GM18519 (cell line): ENCODE measurements around the gene ITGA3.
A peak's percentile ranks its signal among the peaks of the same experiment; 100 is the strongest.

Experiments used
- ATAC-seq: cut with Tn5 transposase; IDR thresholded peaks from one replicate; pipeline ENCODE4 v1.9.1; 2021; ENCODE audit warnings: mild to moderate bottlenecking, moderate library complexity; ENCODE audit not compliant: unreplicated experiment, low FRiP score

ITGA3 gene

DNA sequence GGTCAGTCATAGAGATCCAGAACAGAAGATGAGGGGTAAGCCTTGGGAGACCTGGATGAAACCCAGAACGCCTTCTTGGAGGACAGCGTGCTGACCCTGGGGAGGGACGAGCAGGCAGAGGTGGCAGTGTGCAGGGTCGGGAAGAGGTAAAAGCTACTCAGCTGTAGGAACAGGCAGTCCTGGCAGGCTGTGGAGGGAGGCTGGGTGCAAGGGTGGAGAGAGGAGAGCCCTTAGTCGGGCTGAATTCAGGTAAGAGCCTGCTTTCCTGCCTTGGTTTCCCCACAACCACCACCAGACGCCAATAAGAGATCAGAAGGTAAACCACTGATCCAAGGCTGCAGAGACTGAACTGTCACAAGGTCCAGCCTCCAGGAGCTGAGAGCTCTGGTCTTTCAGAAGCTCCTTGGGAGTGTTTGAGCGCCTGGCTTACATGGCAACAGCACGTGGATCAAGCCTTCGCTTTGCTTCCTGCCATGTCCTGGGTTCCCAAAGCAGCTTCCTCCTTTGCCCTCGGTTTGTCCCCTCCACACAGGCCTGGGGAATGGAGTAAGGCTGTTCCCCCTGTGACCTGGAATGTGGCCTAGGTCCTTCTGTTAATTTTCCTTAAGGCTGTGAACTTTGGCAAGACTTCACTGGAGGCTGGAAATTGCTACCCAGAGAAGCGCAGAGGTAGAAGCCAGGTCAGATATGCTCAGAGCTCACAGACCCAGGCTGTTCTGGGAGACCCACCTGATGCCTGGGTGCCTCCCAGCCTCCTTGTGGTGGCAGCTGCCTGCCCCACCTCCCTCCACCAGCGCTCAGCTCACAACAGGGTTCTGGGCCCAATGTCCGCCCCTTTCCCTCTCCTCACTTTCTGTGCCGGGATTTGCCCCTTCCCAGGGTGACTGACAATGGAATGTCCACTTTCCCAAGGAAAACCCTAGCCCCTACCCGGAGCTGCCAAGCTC is 35.3 kb downstream of the ITGA3 start:
- ATAC-seq, result no peak

DNA sequence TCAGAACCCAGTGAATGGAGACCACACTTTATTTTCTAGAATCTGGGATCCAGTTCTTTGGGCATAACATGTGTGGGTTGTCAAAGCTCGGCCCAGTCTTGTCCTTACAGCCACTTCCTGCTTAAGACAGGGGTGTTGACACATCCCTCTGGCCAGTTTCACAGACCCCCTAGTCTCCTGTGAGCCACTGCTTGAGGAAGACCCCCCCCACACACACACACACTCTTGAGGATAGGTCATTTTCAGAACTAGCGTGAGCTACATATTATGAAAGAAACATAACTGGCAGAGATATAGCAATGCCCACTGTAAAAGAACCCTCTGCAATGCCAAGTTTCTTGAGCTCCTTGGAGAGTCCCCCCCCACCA is 36.0 kb downstream of the ITGA3 start:
- no peak for ATAC-seq

DNA sequence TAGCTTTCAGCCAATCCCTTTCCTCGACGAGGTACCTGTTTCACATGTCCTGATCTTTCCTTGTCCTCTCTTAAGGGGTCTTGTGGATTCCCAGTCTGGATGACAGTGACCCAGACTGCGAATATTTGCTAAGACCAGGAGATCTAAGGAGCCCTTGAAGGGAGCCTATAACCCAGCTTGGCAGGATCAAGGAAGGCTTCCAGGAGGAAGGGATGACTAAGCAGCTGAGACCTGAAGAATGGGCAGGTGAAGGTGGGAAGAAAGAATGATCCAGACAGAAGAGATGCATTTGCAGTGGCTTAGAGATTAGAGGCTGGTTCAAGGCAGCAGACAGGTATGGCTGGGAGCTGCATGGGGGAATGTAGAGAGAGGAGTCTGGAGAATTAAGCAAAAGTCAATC is 37.3 kb downstream of the ITGA3 start:
- ATAC-seq, result no peak

DNA sequence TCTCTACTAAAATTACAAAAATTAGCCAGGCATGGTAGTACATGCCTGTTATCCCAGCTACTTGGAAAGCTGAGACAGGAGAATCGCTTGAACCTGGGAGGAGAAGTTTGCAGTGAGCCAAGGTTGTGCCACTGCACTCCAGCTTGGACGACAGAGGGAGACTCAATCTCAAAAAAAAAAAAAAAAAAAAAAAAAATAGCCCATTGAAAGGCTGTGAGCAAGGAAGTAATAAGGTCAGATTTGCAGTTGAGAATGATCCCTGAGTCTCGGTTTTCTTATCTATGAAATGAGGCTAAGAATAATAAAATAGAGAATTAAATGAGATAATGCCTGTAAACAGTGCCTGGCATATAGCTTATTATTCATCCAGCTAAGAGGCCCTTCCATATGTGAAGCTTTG is 37.9 kb downstream of the ITGA3 start:
- ATAC-seq, result no peak

DNA sequence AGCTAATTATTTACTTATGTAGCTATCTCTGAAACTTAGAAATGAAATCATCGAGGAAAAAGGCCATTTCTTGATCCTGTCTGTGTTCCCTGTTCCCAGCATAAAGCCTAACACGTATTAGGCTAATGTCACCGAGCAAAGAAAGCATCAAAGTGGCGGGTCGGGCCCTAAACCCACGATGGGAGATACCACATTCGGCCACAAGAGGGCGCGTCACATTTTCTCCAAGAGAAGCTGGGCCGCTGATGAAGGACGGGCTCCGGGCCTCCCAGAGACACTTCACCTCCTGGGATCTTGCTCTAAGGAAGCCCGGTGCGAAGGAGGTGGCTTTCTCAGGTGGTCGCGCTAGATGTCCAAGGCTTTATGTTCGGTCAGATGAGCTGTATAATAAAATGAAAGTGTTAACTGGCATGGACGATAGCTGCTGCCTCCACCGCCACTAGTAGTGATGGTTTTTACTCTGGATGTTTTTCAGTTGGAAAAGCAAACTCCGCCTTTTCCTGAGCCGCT is 38.4 kb downstream of the ITGA3 start:
- ATAC-seq, result no peak

DNA sequence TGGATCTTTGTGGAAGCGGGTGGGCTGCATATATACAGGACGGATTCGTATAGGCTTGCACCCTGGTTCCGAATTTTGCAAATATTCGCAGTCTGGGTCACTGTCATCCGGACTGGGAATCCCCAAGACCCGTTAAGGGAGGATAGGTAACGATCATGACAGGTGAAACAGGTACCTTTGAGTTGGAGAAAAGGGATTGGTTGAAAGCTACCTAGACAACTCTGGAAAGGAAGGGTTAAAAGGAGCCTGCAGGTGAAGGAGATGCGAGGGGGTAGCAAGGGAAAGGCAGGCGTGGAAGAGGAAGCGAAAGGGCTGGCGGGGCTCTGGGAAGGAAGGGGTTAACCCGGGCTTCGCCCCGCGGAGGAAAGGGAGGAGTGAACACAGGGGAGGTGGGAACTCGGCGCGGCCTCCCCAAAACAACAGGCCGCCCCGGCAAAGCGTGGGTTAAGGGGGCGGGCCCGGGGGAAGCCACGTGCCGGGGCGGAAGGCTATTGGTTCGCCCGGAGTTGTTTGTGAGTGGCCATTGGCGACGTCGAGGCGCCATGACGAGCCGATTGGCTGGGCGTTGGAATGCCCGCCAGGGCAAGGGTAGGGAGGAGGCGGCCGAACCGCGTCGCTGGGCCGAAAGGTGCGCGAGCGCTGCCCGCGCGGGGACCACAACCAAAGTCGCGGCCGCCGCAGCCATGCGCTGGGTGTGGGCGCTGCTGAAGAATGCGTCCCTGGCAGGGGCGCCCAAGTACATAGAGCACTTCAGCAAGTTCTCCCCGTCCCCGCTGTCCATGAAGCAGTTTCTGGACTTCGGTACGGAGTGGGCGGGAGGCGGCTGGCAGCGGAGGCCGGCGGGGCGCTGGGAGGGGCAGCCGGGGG is 39.1 kb downstream of the ITGA3 start, which contains the start of gene PDK2:
Gene PDK2 (plus strand): TSS at position 599 of the 867 bp plus-strand sequence. CDS start 85 bp downstream, at position 684.
- ATAC-seq, result peak; percentile 65

DNA sequence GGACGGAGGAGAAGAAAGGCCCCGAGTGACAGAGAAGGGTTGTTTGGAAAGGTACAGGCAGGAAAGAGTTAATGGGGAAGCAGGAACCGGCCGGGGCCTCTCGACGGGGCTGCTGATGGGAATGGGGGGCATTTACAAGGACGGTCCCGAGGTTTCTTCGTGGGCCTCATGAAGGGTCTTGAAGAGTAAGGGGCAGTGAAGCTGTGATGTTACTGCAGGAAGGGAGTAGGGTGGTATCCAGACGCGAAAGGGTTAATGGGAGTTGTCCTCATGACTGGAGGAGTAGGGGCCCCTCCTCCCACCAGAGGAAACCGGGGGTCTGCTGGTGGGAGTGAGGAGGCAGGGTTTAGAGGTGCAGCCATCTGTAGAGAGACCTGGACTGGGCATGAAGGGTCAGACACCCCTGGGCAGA is 39.7 kb downstream of the ITGA3 start:
- ATAC-seq, result no peak

DNA sequence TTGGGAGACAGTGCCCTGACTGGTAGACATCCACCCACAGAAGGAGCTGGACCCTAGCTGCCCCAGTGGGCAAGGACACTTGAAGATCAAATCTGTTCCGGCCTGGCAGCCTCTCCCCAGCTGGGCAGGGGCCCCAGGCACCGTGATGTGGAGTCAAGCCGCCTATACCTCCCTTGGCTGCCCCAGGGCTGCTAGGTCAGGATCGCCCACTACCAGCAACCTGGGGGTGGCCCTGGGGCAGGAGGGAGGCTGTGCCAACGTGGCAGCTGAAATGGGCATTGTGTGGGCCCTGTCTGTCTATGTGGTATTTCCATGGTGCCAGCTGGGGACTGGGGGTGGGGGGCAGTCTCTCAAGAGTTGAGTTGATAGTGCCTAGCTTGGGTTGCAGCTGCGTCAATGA is 40.2 kb downstream of the ITGA3 start:
- ATAC-seq, result no peak

DNA sequence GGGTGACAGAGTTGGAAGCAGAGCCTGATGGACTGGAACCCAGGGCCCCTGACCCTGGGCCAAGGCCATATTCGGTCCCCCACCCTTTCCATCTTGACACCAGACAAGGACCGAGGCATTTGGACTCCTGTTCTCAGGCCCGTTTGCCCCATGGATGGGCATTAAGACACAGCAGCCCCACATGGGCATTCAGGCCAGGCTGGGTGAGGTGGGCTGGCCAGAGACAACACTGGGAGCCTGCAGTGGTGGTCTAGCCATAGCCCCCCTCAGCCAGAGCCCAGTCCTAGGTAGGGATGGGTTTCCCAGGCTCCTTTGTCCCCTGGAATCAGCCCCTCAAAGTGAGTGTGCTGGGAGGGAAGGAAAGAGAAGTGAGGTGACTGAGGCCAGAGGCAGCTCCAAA is 40.8 kb downstream of the ITGA3 start:
- no peak for ATAC-seq

DNA sequence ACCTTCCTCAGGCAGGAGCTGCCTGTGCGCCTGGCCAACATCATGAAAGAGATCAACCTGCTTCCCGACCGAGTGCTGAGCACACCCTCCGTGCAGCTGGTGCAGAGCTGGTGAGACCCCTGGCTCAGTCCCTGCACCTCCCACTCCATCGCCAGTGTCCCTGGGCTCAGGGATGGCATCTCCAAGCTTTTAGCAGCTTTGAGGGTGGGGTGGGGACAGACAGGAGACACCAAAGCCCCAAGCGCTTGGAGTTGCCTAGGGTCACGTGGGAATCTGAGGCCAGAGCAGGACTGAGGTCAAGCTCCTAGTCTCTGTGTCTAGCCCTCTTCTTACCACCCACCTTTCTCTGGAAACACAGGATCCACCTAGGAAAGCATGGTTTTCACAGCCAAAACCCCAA is 41.5 kb downstream of the ITGA3 start:
- no peak for ATAC-seq

DNA sequence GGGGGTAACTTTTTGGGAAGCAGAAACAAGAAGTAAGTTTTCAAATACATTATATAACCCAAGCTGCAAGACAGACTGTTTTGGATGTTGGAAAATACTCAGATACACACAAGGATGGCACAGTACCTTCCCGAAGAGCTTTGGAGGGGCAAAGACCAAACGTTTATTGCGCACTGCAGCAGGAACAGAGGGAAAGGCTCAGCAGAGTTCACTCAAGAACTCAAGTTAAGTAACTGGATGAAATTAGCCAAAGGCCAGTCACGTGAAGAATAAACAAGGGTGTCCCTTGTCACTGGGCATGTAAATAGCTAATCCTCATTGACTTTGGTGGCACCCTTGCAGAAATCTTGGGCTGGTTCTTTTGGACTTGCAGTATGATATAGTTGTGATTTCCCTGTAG is 42.0 kb downstream of the ITGA3 start:
- no peak for ATAC-seq

DNA sequence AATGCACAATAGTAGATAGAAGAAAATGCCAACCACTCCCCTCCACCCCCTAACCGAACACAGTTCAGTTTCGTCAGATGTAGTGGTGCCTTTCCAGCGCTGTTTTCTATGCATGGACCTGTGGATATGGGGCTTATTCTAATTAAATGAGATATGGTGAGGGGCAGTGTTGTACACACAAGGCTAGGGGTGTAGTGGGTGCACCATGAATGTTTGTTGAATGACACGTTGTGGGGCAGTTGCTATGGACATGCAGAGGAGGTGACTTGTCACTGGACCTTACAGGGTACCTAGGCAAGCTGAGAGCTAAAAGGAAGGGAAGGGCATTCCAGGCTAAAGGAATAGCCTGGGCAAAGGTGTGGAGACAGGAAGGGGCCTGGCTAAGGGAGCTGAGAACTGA is 42.7 kb downstream of the ITGA3 start:
- ATAC-seq, result no peak

DNA sequence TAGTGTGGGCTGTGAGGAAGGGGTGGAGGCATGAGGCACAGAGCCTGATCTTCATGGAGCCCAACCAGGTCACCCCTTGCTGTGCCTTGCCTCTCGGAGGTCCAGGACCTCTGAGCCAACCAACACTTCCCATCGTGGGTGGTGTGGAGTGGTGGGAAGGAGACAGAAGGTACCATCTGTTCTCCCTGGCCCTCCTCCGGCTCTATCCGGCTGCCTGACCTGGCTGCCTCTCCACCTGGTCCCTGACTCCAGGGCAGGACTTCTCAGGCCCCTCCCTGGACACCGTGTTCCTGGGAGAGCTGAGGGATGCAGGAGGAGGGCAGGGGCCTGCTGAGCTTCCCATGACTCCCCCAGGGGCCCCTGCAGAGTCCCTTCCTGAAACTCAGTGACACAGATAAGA is 43.1 kb downstream of the ITGA3 start:
- ATAC-seq, result no peak

DNA sequence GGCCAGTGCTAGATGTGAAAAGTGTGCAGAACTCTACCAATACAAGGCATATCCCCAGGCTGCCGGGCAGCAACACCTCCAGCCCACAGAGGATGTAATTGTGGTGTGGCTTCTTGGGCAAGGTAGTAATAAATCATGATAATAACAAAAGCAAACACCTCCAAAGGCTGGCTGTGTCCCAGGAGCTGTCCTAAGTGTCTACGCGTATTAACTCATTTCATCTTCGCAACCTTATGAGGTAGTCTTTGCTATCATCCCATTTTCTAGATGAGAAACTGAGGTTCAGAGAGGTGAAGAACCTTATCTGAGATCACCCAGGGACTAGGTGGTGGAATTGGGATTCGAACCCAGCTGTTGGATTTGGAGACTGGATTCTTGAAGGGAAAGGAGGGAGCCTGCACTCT is 44.6 kb downstream of the ITGA3 start:
- no peak for ATAC-seq

DNA sequence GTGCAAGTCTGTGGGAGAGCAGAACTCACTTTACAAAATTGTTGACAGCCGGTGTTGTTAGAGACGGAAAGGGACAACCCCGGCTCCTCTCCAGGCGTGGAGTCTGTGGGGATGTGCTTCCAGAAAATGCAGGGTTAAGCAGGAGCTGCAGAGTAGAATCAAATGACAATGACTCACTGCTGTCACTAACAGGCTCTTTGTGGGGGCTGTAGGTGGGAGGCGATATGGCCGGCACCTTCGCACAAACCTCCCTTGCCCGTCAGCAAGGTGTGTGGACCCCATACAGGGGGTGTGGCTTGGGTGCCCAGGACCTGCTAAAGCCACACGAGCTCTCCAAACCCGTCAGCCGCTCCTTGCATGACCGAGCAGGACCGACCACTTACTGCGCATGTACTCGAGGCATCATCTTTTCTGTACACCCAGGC is 45.0 kb downstream of the ITGA3 start:
- no peak for ATAC-seq

DNA sequence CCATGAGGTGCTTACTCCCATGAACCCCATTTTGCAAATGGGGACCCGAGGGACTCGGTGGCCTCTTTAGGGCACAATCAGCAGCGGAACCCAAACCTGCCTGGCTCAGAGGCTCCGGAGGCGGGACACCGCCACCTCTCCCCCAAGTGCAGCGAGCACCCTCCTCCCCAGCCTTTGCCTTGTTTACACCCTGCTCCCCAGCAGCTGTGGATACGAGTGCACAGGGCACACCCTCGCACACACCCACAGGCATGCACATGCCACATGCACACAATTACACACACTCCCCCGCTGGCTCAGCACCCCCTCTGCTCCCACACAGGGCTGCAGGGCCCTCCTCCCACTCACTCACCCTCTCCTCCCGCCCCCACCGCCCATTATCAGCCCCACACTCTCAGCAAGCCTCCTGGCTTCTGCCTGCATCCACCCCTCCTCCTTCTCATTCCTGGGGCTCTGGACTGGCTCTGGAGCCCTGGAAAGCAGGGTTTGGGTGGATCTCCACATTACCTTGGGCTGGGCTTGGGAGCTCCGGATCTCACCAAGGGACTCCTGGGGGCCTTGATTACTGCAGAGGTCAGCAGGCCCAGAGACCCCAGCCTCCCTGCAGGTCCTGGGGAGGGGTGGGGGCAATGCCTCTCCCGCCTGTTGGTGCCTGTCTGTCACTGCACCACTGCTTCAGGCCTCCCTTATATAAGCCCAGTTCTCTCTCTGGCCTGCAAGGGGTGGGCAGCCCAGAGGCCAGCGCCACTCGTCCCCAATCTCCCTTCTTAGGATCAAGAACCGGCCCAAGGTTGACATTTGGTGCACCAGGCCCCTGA is 45.6 kb downstream of the ITGA3 start:
- no peak for ATAC-seq

DNA sequence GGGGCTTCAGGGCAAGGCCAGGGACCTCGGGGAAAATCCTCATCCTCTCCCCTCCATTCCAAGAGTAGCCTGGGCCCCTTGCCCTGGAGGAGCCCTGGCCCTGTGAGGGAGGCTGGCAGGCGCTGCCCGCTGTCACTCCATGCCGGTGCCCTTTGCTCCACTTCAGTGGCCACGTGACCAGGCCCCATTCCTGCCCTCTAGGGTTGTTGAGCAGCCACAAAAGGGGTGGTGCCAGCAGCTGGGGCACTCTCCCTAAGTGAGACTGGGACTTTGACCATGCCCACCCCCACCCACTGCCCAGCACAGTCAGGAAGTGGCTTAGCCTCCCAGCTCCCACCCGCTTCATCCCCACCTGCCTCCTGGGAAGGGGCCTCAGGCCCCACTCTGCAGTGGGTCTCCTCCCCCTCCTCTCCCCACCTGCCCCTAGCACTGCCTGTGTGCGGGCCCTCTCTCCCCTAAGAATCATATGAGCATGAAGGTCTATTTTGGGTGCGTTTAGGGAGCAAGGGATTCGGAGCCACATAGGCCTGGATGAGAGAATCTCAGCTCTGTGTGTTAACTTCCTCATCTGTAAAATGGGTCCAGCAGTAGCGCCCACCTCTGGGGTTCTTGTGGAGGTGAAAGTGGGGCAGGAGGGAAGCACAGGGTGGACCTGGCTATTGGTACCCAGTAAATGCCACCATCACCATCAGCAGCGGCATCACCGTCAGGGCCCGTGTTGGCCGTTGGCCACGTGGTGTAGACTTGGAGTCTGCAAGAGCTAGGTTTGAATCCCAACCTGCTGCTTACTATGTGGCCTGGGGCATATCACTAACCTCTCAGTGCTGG is 46.5 kb downstream of the ITGA3 start:
- ATAC-seq, result no peak

DNA sequence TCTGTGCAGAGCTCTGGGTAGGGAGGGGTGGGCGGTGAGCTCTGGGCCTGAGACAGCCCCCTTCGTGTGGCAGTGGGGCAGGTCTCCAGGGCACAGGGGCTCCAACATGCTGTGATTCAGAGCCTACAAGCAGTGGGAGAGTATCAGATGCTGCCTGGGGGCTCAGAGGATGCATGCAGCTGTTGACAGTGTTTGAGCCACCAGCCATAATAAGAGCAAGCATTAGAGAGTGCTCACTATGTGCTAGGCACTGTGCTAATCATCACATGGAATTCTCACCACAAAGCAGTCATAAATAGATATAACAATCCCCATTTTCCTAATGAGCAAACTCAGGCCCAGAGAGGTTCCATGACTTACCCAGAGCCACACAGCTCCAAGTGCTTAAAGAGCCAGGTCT is 47.3 kb downstream of the ITGA3 start:
- ATAC-seq, result no peak

DNA sequence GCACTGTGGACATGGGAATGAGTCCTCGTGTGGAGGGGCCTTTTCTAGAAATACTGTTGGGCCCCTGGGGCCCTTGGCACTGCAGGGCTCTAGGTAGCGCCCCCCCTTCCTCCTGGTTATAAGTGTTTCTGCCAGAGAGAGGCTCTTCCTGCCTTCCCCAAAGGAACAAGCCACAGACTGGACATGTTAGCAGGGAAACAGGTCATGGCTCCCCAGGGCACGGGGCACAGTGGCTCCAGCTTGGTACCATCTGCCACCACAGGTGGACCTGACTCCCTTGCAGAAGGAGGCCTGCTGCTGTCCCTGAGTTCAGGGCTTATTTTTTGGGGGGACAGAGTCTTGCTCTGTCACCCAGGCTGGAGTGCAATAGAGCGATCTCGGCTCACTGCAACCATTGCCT is 48.0 kb downstream of the ITGA3 start:
- ATAC-seq, result no peak

DNA sequence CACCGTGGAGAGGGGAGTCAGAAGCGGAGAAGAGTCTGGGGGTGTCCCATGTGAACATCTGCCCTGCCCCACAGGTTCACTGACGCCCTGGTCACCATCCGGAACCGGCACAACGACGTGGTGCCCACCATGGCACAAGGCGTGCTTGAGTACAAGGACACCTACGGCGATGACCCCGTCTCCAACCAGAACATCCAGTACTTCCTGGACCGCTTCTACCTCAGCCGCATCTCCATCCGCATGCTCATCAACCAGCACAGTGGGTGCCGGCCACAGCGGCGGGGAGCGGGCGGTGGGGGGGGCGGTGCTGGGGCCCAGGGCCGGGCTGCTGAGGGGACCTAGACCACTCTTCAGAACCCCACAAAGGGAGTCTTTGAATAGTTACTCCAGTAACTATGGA is 49.9 kb downstream of the ITGA3 start:
- ATAC-seq, result no peak
